Neural cell (in vitro differentiated cells): ENCODE measurements around the gene PDE4D.

Experiments used
- TF ChIP-seq, protein P1 (sequence below): fragments of 450-650 bp; IDR thresholded peaks from 2 replicates; pipeline ENCODE4 v1.5.1; 2014; ENCODE audit warnings: antibody characterized with exemption, mild to moderate bottlenecking, moderate library complexity; ENCODE audit not compliant: poor library complexity, severe bottlenecking
- TF ChIP-seq, protein P2 (sequence below): IDR thresholded peaks from 2 replicates; pipeline ENCODE4 v1.6.1; 2012; ENCODE audit warnings: borderline replicate concordance

DNA sequence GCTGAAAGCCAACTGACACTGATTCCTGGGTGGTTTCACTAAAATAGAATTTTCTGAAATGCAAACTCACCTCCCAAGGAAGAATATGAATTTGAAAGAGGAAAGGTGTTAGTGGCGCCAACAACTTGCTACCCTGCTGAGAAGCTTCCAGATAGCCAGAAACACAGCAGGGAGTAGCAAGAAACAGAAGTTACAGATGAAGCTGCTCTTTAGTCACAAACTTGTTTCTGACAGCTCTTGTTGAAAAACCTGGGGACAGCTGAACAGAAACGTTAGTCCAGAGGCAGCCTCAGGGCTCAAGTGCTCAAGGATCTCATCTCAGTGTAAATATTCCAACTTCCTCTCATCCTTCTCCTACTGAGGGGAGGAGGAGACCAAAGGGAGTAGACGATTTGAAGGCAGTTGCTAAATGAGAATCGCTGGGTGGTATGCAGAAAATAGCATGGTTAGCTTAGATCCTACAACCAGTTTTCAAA, 184.1 kb downstream of the PDE4D start:
- TF ChIP-seq, protein P1, sequence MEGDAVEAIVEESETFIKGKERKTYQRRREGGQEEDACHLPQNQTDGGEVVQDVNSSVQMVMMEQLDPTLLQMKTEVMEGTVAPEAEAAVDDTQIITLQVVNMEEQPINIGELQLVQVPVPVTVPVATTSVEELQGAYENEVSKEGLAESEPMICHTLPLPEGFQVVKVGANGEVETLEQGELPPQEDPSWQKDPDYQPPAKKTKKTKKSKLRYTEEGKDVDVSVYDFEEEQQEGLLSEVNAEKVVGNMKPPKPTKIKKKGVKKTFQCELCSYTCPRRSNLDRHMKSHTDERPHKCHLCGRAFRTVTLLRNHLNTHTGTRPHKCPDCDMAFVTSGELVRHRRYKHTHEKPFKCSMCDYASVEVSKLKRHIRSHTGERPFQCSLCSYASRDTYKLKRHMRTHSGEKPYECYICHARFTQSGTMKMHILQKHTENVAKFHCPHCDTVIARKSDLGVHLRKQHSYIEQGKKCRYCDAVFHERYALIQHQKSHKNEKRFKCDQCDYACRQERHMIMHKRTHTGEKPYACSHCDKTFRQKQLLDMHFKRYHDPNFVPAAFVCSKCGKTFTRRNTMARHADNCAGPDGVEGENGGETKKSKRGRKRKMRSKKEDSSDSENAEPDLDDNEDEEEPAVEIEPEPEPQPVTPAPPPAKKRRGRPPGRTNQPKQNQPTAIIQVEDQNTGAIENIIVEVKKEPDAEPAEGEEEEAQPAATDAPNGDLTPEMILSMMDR: no peak
- TF ChIP-seq, protein P2, sequence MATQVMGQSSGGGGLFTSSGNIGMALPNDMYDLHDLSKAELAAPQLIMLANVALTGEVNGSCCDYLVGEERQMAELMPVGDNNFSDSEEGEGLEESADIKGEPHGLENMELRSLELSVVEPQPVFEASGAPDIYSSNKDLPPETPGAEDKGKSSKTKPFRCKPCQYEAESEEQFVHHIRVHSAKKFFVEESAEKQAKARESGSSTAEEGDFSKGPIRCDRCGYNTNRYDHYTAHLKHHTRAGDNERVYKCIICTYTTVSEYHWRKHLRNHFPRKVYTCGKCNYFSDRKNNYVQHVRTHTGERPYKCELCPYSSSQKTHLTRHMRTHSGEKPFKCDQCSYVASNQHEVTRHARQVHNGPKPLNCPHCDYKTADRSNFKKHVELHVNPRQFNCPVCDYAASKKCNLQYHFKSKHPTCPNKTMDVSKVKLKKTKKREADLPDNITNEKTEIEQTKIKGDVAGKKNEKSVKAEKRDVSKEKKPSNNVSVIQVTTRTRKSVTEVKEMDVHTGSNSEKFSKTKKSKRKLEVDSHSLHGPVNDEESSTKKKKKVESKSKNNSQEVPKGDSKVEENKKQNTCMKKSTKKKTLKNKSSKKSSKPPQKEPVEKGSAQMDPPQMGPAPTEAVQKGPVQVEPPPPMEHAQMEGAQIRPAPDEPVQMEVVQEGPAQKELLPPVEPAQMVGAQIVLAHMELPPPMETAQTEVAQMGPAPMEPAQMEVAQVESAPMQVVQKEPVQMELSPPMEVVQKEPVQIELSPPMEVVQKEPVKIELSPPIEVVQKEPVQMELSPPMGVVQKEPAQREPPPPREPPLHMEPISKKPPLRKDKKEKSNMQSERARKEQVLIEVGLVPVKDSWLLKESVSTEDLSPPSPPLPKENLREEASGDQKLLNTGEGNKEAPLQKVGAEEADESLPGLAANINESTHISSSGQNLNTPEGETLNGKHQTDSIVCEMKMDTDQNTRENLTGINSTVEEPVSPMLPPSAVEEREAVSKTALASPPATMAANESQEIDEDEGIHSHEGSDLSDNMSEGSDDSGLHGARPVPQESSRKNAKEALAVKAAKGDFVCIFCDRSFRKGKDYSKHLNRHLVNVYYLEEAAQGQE: no peak
